Hepatic stellate cell (primary cell): ENCODE measurements around the gene TMPRSS15.
"Not testable (repeated sequence)": the region's sequence is repeated elsewhere in the genome, so short reads cannot be mapped to it uniquely, and the experiment has no call there.

ENCODE experiments used
- DNase-seq: peaks from one replicate; pipeline ENCODE4 v3.0.0; 2011; ENCODE audit warnings: low spot score

TMPRSS15 gene

GRCh38 chr21:18403735-18404450 lies at the start of gene TMPRSS15:
Gene TMPRSS15, minus strand, starts transcription at chr21:18403785. Its CDS starts 163 bp downstream, at chr21:18403622.
- DNase-seq = no peak

- no peak for DNase-seq
Observed at GRCh38 chr21:18451670-18452069, 48.1 kb upstream of the TMPRSS15 start.

GRCh38 chr21:18449605-18450550 lies 46.3 kb upstream of the TMPRSS15 start:
- DNase-seq = no peak

- DNase-seq = no peak
Observed at GRCh38 chr21:18443701-18444100, 40.1 kb upstream of the TMPRSS15 start.

GRCh38 chr21:18443085-18443484 lies 39.5 kb upstream of the TMPRSS15 start:
- no peak for DNase-seq

- DNase-seq = no peak
Observed at GRCh38 chr21:18430341-18430740, 26.8 kb upstream of the TMPRSS15 start.

GRCh38 chr21:18424276-18424675 lies 20.7 kb upstream of the TMPRSS15 start:
- DNase-seq = no peak

GRCh38 chr21:18417141-18417790 lies 13.7 kb upstream of the TMPRSS15 start:
- no peak for DNase-seq

GRCh38 chr21:18411565-18411964 lies 8.0 kb upstream of the TMPRSS15 start:
- DNase-seq = no peak

GRCh38 chr21:18409579-18409978 lies 6.0 kb upstream of the TMPRSS15 start:
- no peak for DNase-seq

- DNase-seq = no peak
Observed at GRCh38 chr21:18398843-18399242, 4.7 kb downstream of the TMPRSS15 start.

- DNase-seq = no peak
Observed at GRCh38 chr21:18387994-18388393, 15.6 kb downstream of the TMPRSS15 start.

- no peak for DNase-seq
Observed at GRCh38 chr21:18384771-18385170, 18.8 kb downstream of the TMPRSS15 start.

GRCh38 chr21:18382934-18383619 lies 20.5 kb downstream of the TMPRSS15 start:
- not testable (repeated sequence) for DNase-seq

- no peak for DNase-seq
Observed at GRCh38 chr21:18382141-18382540, 21.4 kb downstream of the TMPRSS15 start.

- DNase-seq = no peak
Observed at GRCh38 chr21:18373606-18374005, 30.0 kb downstream of the TMPRSS15 start.

- DNase-seq = no peak
Observed at GRCh38 chr21:18370301-18370700, 33.3 kb downstream of the TMPRSS15 start.

GRCh38 chr21:18369115-18369514 lies 34.5 kb downstream of the TMPRSS15 start:
- DNase-seq = no peak

- no peak for DNase-seq
Observed at GRCh38 chr21:18368205-18368604, 35.4 kb downstream of the TMPRSS15 start.

- no peak for DNase-seq
Observed at GRCh38 chr21:18356801-18357200, 46.8 kb downstream of the TMPRSS15 start.

- no peak for DNase-seq
Observed at GRCh38 chr21:18354947-18355346, 48.6 kb downstream of the TMPRSS15 start.

- no peak for DNase-seq
Observed at GRCh38 chr21:18350216-18350615, 53.4 kb downstream of the TMPRSS15 start.
